Right ventricle myocardium superior (tissue), 1 donor: ENCODE measurements around the gene CANX. TPM values are rescaled to one million over a fixed set of nuclear protein-coding genes. Genes with fewer than 3 reads are reported as not detected.

Source experiments
- ATAC-seq: fragments of 200-7000 bp; cut with Tn5 transposase; one replicate; pipeline ENCODE4 v1.9.1; 2020; ENCODE audit warnings: mild to moderate bottlenecking; ENCODE audit not compliant: poor library complexity
- DNase-seq: peaks from one replicate; pipeline ENCODE4 v3.0.0-alpha.2; 2020
- intact Hi-C: fragments of 100-400 bp; cut with DNase I; formaldehyde crosslinking; loops from one replicate; pipeline ENCODE4 v1.11.2; 2022
- total RNA-seq: library from RNA; stranded (reverse); fragmentation: NEBNext Ultra II Directional; extraction: Animal tissue kit (Norgen Biotek cat#: 25700); gene quantifications from one replicate; pipeline ENCODE4 v1.2.1, GENCODE V29; 2021
- donor health status: DM: no; HTN: yes; CAD: no; lungs with severe emphysema.

Gene CANX
- total RNA-seq, 1 donor from 2014 or later: 471 TPM

- DNase-seq (no peak), ATAC-seq (no peak)
- intact Hi-C loops: no loop called here
Measured at GRCh38 chr5:179767496-179768100, 68.8 kb downstream of the CANX start.

- intact Hi-C loops: no loop called here
- DNase-seq: no peak
- ATAC-seq: peak; percentile 36
Measured at GRCh38 chr5:179768326-179769085, 69.7 kb downstream of the CANX start.

GRCh38 chr5:179769271-179769670, 70.5 kb downstream of the CANX start:
- intact Hi-C loops: no loop called here
- DNase-seq (no peak), ATAC-seq (no peak)

GRCh38 chr5:179769796-179770195, 71.0 kb downstream of the CANX start:
- no peak for DNase-seq
- intact Hi-C loops: no loop called here
- no peak for ATAC-seq

GRCh38 chr5:179771311-179771895, 72.6 kb downstream of the CANX start:
- ATAC-seq: no peak

GRCh38 chr5:179772351-179772750, 73.6 kb downstream of the CANX start:
- no peak for DNase-seq
- no peak for ATAC-seq
- intact Hi-C loops: no loop called here

More at GRCh38 chr5:179771311-179771895, 72.6 kb downstream of the CANX start:
- intact Hi-C loops: no loop called here
- DNase-seq: no peak

GRCh38 chr5:179773686-179774040, 74.9 kb downstream of the CANX start:
- DNase-seq (no peak), ATAC-seq (no peak)
- intact Hi-C loops: no loop called here

- ATAC-seq (no peak), DNase-seq (no peak)
- intact Hi-C loops: no loop called here
Measured at GRCh38 chr5:179774442-179774841, 75.7 kb downstream of the CANX start.

GRCh38 chr5:179776411-179776938, 77.7 kb downstream of the CANX start:
- DNase-seq (no peak), ATAC-seq (peak; percentile 36)
- intact Hi-C loops: no loop called here

GRCh38 chr5:179777456-179777855, 78.7 kb downstream of the CANX start:
- DNase-seq (peak; percentile 31), ATAC-seq (no peak)
- intact Hi-C loops: no loop called here

- ATAC-seq: peak; percentile 26
- intact Hi-C loops: no loop called here
- DNase-seq: peak; percentile 30
Measured at GRCh38 chr5:179777909-179778308, 79.1 kb downstream of the CANX start.

- ATAC-seq (no peak), DNase-seq (no peak)
- intact Hi-C loops: no loop called here
Measured at GRCh38 chr5:179778591-179778990, 79.8 kb downstream of the CANX start.

- ATAC-seq (no peak), DNase-seq (peak; percentile 24)
- intact Hi-C loops: no loop called here
Measured at GRCh38 chr5:179779826-179780225, 81.1 kb downstream of the CANX start.

GRCh38 chr5:179780362-179780761, 81.6 kb downstream of the CANX start:
- intact Hi-C loops: no loop called here
- ATAC-seq (peak; percentile 30), DNase-seq (peak; percentile 58)

Other genes starting within 250 kb of the CANX start
- gene RUFY1, start 148.4 kb upstream of the CANX start, total RNA-seq: 20.5 TPM
- 221 TPM for gene HNRNPH1, start 75.3 kb upstream of the CANX start, total RNA-seq
- gene CBY3, start 17.9 kb upstream of the CANX start, total RNA-seq: not detected
- 10.4 TPM for gene MAML1, start 33.9 kb downstream of the CANX start, total RNA-seq
- gene LTC4S, start 95.0 kb downstream of the CANX start, total RNA-seq: 7.6 TPM
- gene MGAT4B, start 107.9 kb downstream of the CANX start, total RNA-seq: 93.3 TPM
- gene SQSTM1, start 121.9 kb downstream of the CANX start, total RNA-seq: 437 TPM
- gene MRNIP, start 159.8 kb downstream of the CANX start, total RNA-seq: 12.1 TPM
- gene TBC1D9B, start 208.9 kb downstream of the CANX start, total RNA-seq: 29.6 TPM